Measurements from ENCODE around the gene MELK.
A peak's percentile ranks its signal among the peaks of the same experiment; 100 is the strongest.

MELK gene

DNA sequence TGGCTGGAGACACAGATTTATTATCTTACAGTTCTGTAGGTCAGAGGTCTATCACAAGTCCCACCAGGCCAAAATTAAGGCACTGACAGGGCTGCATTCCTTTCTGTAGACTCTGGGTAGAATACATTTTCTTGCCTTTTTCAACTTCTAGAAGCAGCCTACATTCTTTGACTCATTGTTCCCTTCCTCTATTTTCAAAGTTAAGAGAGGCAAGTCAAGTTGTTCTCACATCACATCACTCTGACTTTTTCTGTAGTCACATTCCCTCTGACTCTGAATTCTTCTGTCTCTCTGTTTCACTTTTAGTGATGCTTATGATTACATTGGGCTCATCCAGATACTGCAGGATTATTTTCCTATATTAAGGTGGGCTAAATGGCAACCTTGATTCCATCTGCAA is 119.0 kb downstream of the MELK start:
- Histone ChIP-seq H4K20me1 (no peaks in the 10 kb centered on the region), H3K4me1 (no peaks in the 10 kb centered on the region), H3K27me3 (no peaks in the 10 kb centered on the region), H3K4me2 (no peak overlapping the region), H3K9ac (no peak overlapping the region), H3K4me3 (no peak overlapping the region), H3K36me3 (no peaks in the 10 kb centered on the region), H3K27ac (no peak overlapping the region), H3K9me3 (no peaks in the 10 kb centered on the region)
- no peak for TF ChIP-seq Cebpa-rat (IDR thresholded peaks at IDR 0.05)

DNA sequence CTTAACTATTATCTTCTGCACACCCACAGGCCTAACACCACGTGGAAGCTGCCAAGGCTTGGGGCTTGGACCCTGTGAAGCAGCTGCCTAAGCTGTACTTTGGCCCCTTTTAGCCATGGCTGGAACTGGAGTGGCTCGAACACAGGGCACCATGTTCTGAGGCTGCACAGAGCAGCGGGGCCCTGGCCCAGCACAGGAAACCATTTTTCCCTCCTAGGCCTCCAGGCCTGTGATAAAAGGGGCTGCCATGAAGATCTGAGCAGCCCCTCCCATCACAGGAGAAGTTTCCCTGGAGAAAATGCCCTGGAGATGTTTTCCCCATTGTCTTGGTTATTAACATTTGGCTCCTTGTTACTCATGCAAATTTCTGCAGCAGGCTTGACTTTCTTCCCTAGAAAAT is 126.3 kb downstream of the MELK start:
- Histone ChIP-seq H3K9me3 (peaks cover 33% of the 10 kb centered on the region), H3K27me3 (no peaks in the 10 kb centered on the region), H4K20me1 (no peaks in the 10 kb centered on the region), H3K27ac (no peak overlapping the region), H3K4me2 (no peak overlapping the region), H3K4me3 (peak overlapping the region; percentile 20; the same call in 1 of the 2 replicates), H3K4me1 (no peaks in the 10 kb centered on the region), H3K36me3 (0 out of 2 replicates have a peak, but pooled peaks cover 5% of the 10 kb centered on the region), H3K9ac (no peak overlapping the region)
- TF ChIP-seq Cebpa-rat (IDR thresholded peaks at IDR 0.05) = no peak

DNA sequence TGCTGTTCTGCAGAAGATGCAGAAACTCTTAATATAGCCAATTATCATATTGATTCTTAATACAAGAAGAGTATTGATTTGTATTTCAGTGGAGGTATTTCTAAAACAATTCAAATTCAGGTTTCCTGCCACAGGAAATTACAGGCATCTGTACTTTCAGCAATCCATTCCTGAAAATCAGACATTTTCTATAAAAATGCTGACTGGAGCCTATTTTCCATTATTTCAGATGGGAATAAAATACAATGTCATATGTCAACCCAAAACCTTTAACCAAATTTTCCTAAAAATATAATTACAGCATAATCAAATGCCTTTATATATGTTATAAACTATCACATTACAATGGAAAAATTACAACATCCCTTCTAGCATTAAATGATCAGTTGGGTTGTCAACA is 131.5 kb downstream of the MELK start:
- no peak for TF ChIP-seq Cebpa-rat (IDR thresholded peaks at IDR 0.05)

DNA sequence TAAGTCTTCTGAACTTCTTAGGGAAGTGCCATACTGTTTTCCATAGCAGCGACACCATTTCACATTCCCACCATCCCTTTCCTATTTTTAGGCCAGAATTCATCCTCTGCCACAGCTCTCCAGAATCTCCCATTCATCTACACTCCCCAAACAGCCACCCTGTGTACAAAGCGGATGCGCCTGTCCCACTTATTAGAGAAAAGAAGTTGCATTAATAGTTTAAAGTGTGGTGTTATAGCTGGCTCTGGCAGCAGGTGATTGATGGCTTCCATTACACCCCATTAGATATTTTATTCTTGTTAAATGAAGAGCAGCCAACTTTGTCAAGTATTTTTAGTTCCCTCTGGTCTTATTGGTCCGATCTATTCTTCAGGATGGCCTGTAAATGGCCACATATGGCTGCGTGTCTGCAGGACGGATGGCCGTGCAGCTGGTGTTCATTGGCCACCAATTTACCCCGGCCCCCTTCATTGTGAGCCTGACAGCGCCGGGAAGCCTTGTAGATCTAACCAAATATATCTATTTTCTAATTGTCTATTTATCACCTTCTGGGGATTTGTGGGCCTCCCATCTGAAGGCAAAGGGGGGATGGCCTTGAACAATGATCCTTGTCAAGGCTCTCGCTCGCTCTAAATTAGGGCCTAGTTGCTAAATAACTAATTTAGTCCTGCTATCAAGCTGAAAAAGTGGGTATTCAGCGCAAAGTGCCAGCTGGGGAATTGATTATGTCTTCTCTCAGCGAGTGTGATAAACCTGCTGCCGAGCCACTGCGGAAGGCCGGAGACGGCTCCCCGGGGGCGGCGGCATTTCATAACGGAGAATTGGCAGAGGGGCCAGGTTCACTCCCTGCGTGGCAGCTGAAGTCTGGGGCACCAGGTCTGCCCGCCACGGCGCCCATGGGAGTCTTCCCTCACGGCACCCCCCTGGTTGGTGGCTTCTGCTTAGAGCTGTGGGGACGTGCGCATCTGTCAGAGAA is 141.1 kb downstream of the MELK start:
- no peaks in the 10 kb centered on the region for H3K27me3 ChIP-seq
- no peaks in the 10 kb centered on the region for H4K20me1 ChIP-seq
- H3K4me1 ChIP-seq = peaks cover 4% of the 10 kb centered on the region
- no peak overlapping the region for H3K4me2 ChIP-seq
- TF ChIP-seq Cebpa-rat (IDR thresholded peaks at IDR 0.05) = no peak
- no peak overlapping the region for H3K4me3 ChIP-seq
- H3K36me3 ChIP-seq = no peaks in the 10 kb centered on the region
- no peaks in the 10 kb centered on the region for H3K9me3 ChIP-seq
- no peak overlapping the region for H3K27ac ChIP-seq
- no peak overlapping the region for H3K9ac ChIP-seq

More for the DNA sequence above, 131.5 kb downstream of the MELK start:
- H4K20me1 ChIP-seq = no peaks in the 10 kb centered on the region
- no peaks in the 10 kb centered on the region for H3K27me3 ChIP-seq
- H3K9me3 ChIP-seq = peaks cover 14% of the 10 kb centered on the region
- H3K27ac ChIP-seq = no peak overlapping the region
- H3K4me1 ChIP-seq = no peaks in the 10 kb centered on the region
- no peak overlapping the region for H3K4me2 ChIP-seq
- H3K36me3 ChIP-seq = no peaks in the 10 kb centered on the region
- no peak overlapping the region for H3K9ac ChIP-seq
- no peak overlapping the region for H3K4me3 ChIP-seq

DNA sequence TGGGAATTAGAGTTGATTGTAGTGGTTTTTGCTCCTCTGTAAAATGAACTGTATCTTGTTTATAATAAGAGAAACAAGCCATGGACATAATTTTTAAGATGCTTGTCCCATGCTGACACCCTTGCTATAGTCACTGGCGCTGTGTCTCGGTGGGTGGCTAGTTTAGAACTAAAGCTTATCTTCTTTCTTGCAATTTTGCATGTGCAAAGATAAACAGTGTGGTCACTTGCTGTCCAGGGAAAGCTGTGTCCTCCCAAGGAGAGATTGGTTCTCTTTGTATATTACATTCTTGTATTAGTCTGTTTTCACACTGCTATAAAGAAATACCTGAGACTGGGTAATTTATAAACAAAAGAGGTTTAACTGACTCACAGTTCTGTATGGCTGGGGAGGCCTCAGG is 143.8 kb downstream of the MELK start:
- H3K4me1 ChIP-seq = peaks cover 6% of the 10 kb centered on the region
- H4K20me1 ChIP-seq = no peaks in the 10 kb centered on the region
- no peaks in the 10 kb centered on the region for H3K36me3 ChIP-seq
- H3K9me3 ChIP-seq = no peaks in the 10 kb centered on the region
- no peak overlapping the region for H3K27ac ChIP-seq
- no peak overlapping the region for H3K4me3 ChIP-seq
- H3K9ac ChIP-seq = no peak overlapping the region
- no peak for TF ChIP-seq Cebpa-rat (IDR thresholded peaks at IDR 0.05)
- no peak overlapping the region for H3K4me2 ChIP-seq
- H3K27me3 ChIP-seq = no peaks in the 10 kb centered on the region

DNA sequence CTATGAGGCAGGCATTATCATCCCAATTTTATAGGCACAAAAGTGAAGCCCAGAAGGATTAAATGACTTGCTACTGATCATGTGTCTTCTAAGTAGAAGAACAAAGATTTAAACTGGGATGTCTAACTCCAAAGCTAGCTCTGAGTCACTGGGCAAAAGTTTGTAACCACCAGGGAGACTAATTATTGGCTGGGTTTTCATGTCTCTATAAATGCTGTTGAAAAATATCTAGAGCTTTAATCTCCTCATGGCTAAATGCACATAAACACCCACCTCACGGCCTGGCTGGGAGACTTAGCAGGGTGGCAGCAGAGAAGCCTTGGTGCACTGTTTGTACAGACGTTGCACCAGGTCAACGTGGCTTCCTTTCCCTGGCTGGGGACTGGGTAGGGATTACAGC is 144.6 kb downstream of the MELK start:
- no peaks in the 10 kb centered on the region for H4K20me1 ChIP-seq
- no peak overlapping the region for H3K4me2 ChIP-seq
- H3K9ac ChIP-seq = no peak overlapping the region
- no peaks in the 10 kb centered on the region for H3K36me3 ChIP-seq
- H3K27ac ChIP-seq = no peak overlapping the region
- H3K27me3 ChIP-seq = no peaks in the 10 kb centered on the region
- H3K4me3 ChIP-seq = no peak overlapping the region
- no peaks in the 10 kb centered on the region for H3K9me3 ChIP-seq
- peaks cover 6% of the 10 kb centered on the region for H3K4me1 ChIP-seq
- TF ChIP-seq Cebpa-rat (IDR thresholded peaks at IDR 0.05) = no peak

DNA sequence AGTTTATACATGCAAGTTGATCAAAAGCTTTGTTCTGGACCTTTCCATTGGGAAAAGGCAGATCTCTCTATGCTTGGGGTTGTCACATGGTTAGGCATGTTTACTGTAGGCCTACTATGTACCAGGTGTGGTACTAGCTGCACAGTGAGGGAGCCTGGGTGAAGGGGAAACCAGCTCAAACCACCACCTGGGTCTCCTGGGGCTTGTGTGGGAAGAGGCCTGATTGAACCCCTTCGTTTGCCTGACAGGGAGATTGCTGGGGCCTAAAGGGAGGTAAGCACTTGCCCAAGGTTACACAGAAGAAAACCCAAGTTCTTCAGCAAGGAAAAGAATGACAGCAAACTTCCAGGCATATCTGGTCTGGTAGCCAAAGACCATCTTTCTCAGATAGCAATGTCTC is 145.9 kb downstream of the MELK start:
- Histone ChIP-seq H3K27ac (no peak overlapping the region), H3K4me1 (peaks cover 7% of the 10 kb centered on the region), H3K36me3 (no peaks in the 10 kb centered on the region), H3K9ac (no peak overlapping the region), H4K20me1 (no peaks in the 10 kb centered on the region), H3K27me3 (no peaks in the 10 kb centered on the region), H3K9me3 (no peaks in the 10 kb centered on the region), H3K4me2 (peak overlapping the region; percentile 34), H3K4me3 (no peak overlapping the region)
- no peak for TF ChIP-seq Cebpa-rat (IDR thresholded peaks at IDR 0.05)

DNA sequence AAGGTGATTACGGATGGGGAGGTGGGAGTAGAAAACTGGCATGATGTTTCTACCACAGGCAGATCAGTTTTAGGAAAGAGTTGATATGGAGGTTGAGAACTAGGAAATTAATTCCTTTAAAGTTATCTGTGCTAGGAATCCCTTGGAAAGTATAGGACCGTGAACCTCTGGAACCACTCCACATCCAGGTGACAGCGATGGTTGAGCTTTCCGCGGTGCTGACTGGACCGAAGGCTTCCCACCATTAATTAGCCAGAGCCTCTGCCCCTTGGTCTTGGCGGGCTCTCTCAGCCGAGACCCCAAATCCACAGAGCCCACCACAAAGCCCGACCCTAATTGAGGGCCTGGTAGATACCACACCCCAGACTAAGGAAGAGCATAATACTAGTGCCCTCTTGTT is 147.3 kb downstream of the MELK start:
- Histone ChIP-seq H3K9me3 (no peaks in the 10 kb centered on the region), H3K4me3 (no peak overlapping the region), H3K27ac (no peak overlapping the region), H3K4me2 (no peak overlapping the region), H3K4me1 (peaks cover 13% of the 10 kb centered on the region), H3K9ac (no peak overlapping the region), H4K20me1 (no peaks in the 10 kb centered on the region), H3K27me3 (no peaks in the 10 kb centered on the region), H3K36me3 (no peaks in the 10 kb centered on the region)
- no peak for TF ChIP-seq Cebpa-rat (IDR thresholded peaks at IDR 0.05)

DNA sequence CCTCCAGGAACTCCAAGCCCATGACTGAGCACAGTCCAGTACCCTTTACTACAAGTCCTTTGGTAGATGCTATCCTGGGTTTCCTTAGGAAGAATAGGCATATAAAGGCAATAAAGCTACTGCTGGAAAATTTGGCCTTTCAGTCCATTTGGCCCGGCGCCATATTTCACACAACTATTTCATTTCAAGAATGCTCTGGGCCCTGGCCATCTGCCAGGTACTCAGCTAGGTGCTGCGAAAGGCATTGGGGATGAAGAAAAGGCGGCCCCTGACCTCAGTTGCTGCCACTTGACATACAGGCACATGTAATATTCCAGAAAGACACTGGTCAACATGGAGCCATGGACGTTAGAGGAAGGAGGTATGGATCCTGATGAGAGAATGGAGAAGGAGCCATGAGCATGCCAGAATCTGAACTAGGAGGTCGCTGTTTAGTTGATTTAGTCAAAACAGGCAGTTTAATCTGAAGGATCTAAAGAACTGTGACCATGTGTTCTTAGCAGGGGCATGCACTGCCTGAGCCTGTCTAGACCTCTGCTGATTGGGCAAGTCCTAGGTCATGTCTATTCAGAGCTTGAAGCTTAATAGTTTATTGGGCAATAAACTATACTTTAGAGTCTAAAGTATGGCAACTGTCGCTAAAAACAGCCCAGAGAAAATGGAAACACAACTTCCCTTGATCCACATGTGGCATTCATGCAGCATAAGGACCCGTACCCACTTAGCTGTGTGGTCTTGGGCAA is 149.3 kb downstream of the MELK start:
- Histone ChIP-seq H3K4me3 (no peak overlapping the region), H3K4me1 (peaks cover 13% of the 10 kb centered on the region), H3K36me3 (no peaks in the 10 kb centered on the region), H3K4me2 (no peak overlapping the region), H3K27me3 (no peaks in the 10 kb centered on the region), H3K9ac (no peak overlapping the region), H3K27ac (no peak overlapping the region), H3K9me3 (no peaks in the 10 kb centered on the region), H4K20me1 (no peaks in the 10 kb centered on the region)
- TF ChIP-seq Cebpa-rat (IDR thresholded peaks at IDR 0.05) = no peak

DNA sequence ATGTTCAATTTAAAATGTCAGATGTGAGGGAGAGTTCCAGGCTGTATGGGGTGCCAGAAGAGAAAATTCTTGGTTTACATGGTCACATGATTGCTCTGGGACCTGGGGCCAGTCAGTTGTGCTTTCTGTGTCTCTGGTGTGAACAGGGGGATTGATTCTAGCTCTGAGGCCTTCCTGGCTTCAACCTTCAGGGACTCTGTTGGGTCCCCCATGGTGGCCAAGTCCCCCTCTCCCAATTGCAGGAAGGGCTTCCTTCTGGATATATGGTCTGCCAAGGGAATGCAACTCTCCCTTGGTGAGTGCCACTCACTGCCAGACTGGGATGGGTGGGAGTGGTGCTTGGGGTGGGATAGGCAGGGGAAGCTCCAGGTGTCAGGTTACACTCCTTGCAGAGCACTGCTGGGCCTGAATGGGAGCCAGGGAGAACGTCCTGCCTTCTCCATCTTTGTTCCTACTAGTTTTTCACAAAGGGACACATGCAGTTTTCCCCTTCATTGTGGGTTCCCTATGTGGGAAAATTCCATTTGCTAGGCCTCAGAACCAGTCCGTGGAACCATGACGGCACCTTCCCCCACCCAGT is 153.2 kb downstream of the MELK start:
- H3K9me3 ChIP-seq = no peaks in the 10 kb centered on the region
- H3K9ac ChIP-seq = no peak overlapping the region
- H3K4me3 ChIP-seq = no peak overlapping the region
- no peaks in the 10 kb centered on the region for H3K36me3 ChIP-seq
- no peaks in the 10 kb centered on the region for H4K20me1 ChIP-seq
- peaks cover 8% of the 10 kb centered on the region; the same call in 1 of the 2 replicates for H3K4me1 ChIP-seq
- TF ChIP-seq Cebpa-rat (IDR thresholded peaks at IDR 0.05) = no peak
- H3K4me2 ChIP-seq = no peak overlapping the region
- no peak overlapping the region for H3K27ac ChIP-seq
- H3K27me3 ChIP-seq = no peaks in the 10 kb centered on the region

All from BLaER1 (cell line).